Esophagus squamous epithelium (tissue), 5 donors: ENCODE measurements around the gene KRT34. TPM values are rescaled to one million over a fixed set of nuclear protein-coding genes. Genes with fewer than 3 reads are reported as not detected.

ENCODE experiments used
- DNase-seq: peaks from one replicate; lab custom pipeline; 2025; lab: John Stamatoyannopoulos, UW
- H3K27ac ChIP-seq, 4 donors: fragments of 200-600 bp; sonication (generic); one replicate each; pipeline ENCODE4 v1.5.1; 2016 to 2019; ENCODE audit warnings: mild to moderate bottlenecking in 1 of 4
- H3K27me3 ChIP-seq, 4 donors: fragments of 200-600 bp; sonication (generic); 1 replicate in 3 of 4; 2 replicates in 1 of 4; pipeline versions ENCODE4 v1.5.1 to v1.6.0; 2017 to 2021; ENCODE audit warnings: antibody characterized with exemption in 1 of 4
- H3K36me3 ChIP-seq, 3 donors: fragments of 200-600 bp; sonication (generic); one replicate each; pipeline ENCODE4 v1.5.1; 2016 to 2019
- H3K4me1 ChIP-seq, 3 donors: fragments of 200-600 bp; sonication (generic); one replicate each; pipeline ENCODE4 v1.5.1; 2017 to 2019
- H3K4me3 ChIP-seq, 4 donors: fragments of 200-600 bp; sonication (generic); 1 replicate in 3 of 4; 2 replicates in 1 of 4; pipeline ENCODE4 v1.5.1; 2016 to 2019; ENCODE audit warnings: mild to moderate bottlenecking in 2 of 4, moderate library complexity in 1 of 4
- H3K9me3 ChIP-seq, 3 donors: fragments of 200-600 bp; sonication (generic); one replicate each; pipeline ENCODE4 v1.5.1; 2016 to 2019
- CTCF ChIP-seq, 6 experiments: fragments of 450-650 bp in 4 of 6; fragments of 200-600 bp in 2 of 6; sonication (generic) in 2 of 6; IDR thresholded peaks; one replicate each; pipeline ENCODE4 v1.5.1; 2016 to 2019; ENCODE audit warnings: antibody characterized with exemption in 6 of 6, mild to moderate bottlenecking in 4 of 6, moderate library complexity in 4 of 6
- POLR2A ChIP-seq, 4 donors: fragments of 450-650 bp; IDR thresholded peaks; one replicate each; pipeline ENCODE4 v1.6.1; 2017; ENCODE audit warnings: antibody characterized with exemption in 4 of 4, mild to moderate bottlenecking in 4 of 4, moderate library complexity in 3 of 4
- WGBS, 2 donors: methylation state at CpG; one replicate each; pipeline ENCODE4 v1.1.5; 2018; 5-methylcytosine and 5-hydroxymethylcytosine counted together
- intact Hi-C: fragments of 100-400 bp; cut with DNase I; formaldehyde crosslinking; loops from one replicate; pipeline ENCODE4 v1.15.0; 2022
- total RNA-seq, 4 donors: library from RNA; depleted of rRNA; stranded (reverse); fragments of >200 nt; gene quantifications; one replicate each; pipeline ENCODE4 v1.1.0, GENCODE V29; 2016
- donor health status: DM: yes; HTN: yes; CAD: no.

The KRT34 gene
- total RNA-seq, 4 donors from 2014 or later: 0.40 to 1.1 (median 0.64) TPM

GRCh38 chr17:41329279-41329948, 52.7 kb downstream of the KRT34 start:
- Histone ChIP-seq H3K27ac (no peak overlapping the region), H3K4me3 (no peak overlapping the region), H3K4me1 (peaks cover 0 to 20% (median 0%) of the 10 kb centered on the region in 3 donors), H3K27me3 (no peaks in the 10 kb centered on the region), H3K36me3 (no peaks in the 10 kb centered on the region), H3K9me3 (no peaks in the 10 kb centered on the region)
- TF ChIP-seq CTCF (IDR thresholded peaks at IDR 0.05) (peak; percentile 32 to 77 (median 48)), POLR2A (IDR thresholded peaks at IDR 0.05) (no peak)
- no peak for DNase-seq
- intact Hi-C loops: no loop called here
- WGBS, 2 donors: 42 to 51% methylated on average over 4 to 5 of the region's 13 CpGs

- Histone ChIP-seq H3K4me1 (peaks cover 0 to 25% (median 0%) of the 10 kb centered on the region in 3 donors), H3K27me3 (no peaks in the 10 kb centered on the region), H3K27ac (no peak overlapping the region), H3K9me3 (no peaks in the 10 kb centered on the region), H3K4me3 (no peak overlapping the region), H3K36me3 (no peaks in the 10 kb centered on the region)
- no peak for DNase-seq
- TF ChIP-seq CTCF (IDR thresholded peaks at IDR 0.05) (no peak), POLR2A (IDR thresholded peaks at IDR 0.05) (no peak)
- WGBS, 2 donors: 100% methylated on average over 1 of the region's 7 CpGs; no CpG with 5 or more reads in 1 of the 2 donors
- intact Hi-C loops: no loop called here
Observed at GRCh38 chr17:41328207-41328606, 53.9 kb downstream of the KRT34 start.

Other genes with a start within 250 kb of the KRT34 start
- gene KRTAP4-6, start 241.8 kb downstream of the KRT34 start, total RNA-seq: not detected
- not detected for gene KRTAP4-5, start 232.5 kb downstream of the KRT34 start, total RNA-seq
- gene KRTAP4-4, start 221.6 kb downstream of the KRT34 start, total RNA-seq: not detected
- not detected for gene KRTAP4-3, start 214.1 kb downstream of the KRT34 start, total RNA-seq
- gene KRTAP4-2, start 204.1 kb downstream of the KRT34 start, total RNA-seq: not detected
- gene KRTAP4-1, start 197.4 kb downstream of the KRT34 start, total RNA-seq: not detected
- not detected for gene KRTAP9-1, start 192.4 kb downstream of the KRT34 start, total RNA-seq
- not detected for gene KRTAP9-2, start 155.7 kb downstream of the KRT34 start, total RNA-seq
- gene KRTAP9-3, start 149.9 kb downstream of the KRT34 start, total RNA-seq: not detected
- gene KRTAP9-8, start 144.3 kb downstream of the KRT34 start, total RNA-seq: not detected
- gene KRTAP9-4, start 132.6 kb downstream of the KRT34 start, total RNA-seq: not detected
- gene KRTAP9-9, start 126.9 kb downstream of the KRT34 start, total RNA-seq: not detected
- not detected for gene KRTAP9-6, start 116.9 kb downstream of the KRT34 start, total RNA-seq
- not detected for gene KRTAP9-7, start 106.6 kb downstream of the KRT34 start, total RNA-seq
- not detected for gene KRTAP29-1, start 79.5 kb downstream of the KRT34 start, total RNA-seq
- not detected for gene KRTAP16-1, start 73.0 kb downstream of the KRT34 start, total RNA-seq
- not detected for gene KRTAP17-1, start 66.6 kb downstream of the KRT34 start, total RNA-seq
- 1 to 10 TPM in 2 of 4 donors, under 1 TPM in 1, not detected in 1; 0.21 to 2.7 (median 1.9) TPM for gene KRT33A, start 31.5 kb downstream of the KRT34 start, total RNA-seq
- under 1 TPM in 2 of 4 donors, not detected in 2; 0.32 to 0.57 TPM for gene KRT33B, start 12.5 kb downstream of the KRT34 start, total RNA-seq
- 1 to 10 TPM in 2 of 4 donors, under 1 TPM in 1, not detected in 1; 0.79 to 2.5 (median 1.5) TPM for gene KRT31, start 15.3 kb upstream of the KRT34 start, total RNA-seq
- not detected for gene KRT37, start 42.3 kb upstream of the KRT34 start, total RNA-seq
- under 1 TPM in 1 of 4 donors, not detected in 3; 0.18 TPM for gene KRT38, start 58.7 kb upstream of the KRT34 start, total RNA-seq
- 10 to 100 TPM in 1 of 4 donors, 1 to 10 TPM in 2, under 1 TPM in 1; 0.61 to 12.8 (median 4.6) TPM for gene KRT32, start 85.1 kb upstream of the KRT34 start, total RNA-seq
- not detected for gene KRT35, start 98.8 kb upstream of the KRT34 start, total RNA-seq
- under 1 TPM in 1 of 4 donors, not detected in 3; 0.38 TPM for gene KRT36, start 107.6 kb upstream of the KRT34 start, total RNA-seq
- gene KRT13, start 123.3 kb upstream of the KRT34 start, total RNA-seq: over 10,000 TPM; 27,182 to 79,363 (median 33,601) TPM
- 1,000 to 10,000 TPM in 3 of 4 donors, 100 to 1,000 TPM in 1; 743 to 2,833 (median 2,484) TPM for gene KRT15, start 136.6 kb upstream of the KRT34 start, total RNA-seq
- gene KRT19, start 146.0 kb upstream of the KRT34 start, total RNA-seq: 1,000 to 10,000 TPM in 2 of 4 donors, 100 to 1,000 TPM in 2; 589 to 1,442 (median 1,001) TPM
- under 1 TPM in 2 of 4 donors, not detected in 2; 0.19 to 0.61 TPM for gene KRT9, start 189.8 kb upstream of the KRT34 start, total RNA-seq
- gene KRT14, start 204.6 kb upstream of the KRT34 start, total RNA-seq: 1,000 to 10,000 TPM in 2 of 4 donors, 100 to 1,000 TPM in 2; 115 to 7,717 (median 1,579) TPM
- gene KRT16, start 230.5 kb upstream of the KRT34 start, total RNA-seq: 1,000 to 10,000 TPM in 2 of 4 donors, 100 to 1,000 TPM in 2; 156 to 6,712 (median 1,275) TPM
- 1,000 to 10,000 TPM in 1 of 4 donors, 10 to 100 TPM in 3; 45.8 to 2,552 (median 75.7) TPM for gene KRT17, start 242.3 kb upstream of the KRT34 start, total RNA-seq